GM20000 (cell line): ENCODE results near the gene SLC24A3.

ENCODE experiments used
- DNase-seq: peaks from one replicate; pipeline ENCODE4 v3.0.0; 2012; ENCODE audit warnings: low spot score
- CTCF ChIP-seq: IDR thresholded peaks from 2 replicates; pipeline ENCODE4 v1.5.1; 2012; ENCODE audit warnings: mild to moderate bottlenecking, control low read depth; ENCODE audit errors: extremely low read depth, missing control alignments

The SLC24A3 gene

GRCh38 chr20:19283490-19284025 is 71.1 kb downstream of the SLC24A3 start:
- no peak for DNase-seq
- TF ChIP-seq CTCF, result no peak

- TF ChIP-seq CTCF, result no peak
- DNase-seq, result no peak
Observed at GRCh38 chr20:19284400-19285178, 72.1 kb downstream of the SLC24A3 start.

- no peak for TF ChIP-seq CTCF
- DNase-seq, result no peak
Observed at GRCh38 chr20:19285436-19285835, 73.0 kb downstream of the SLC24A3 start.

GRCh38 chr20:19288061-19288460 is 75.6 kb downstream of the SLC24A3 start:
- TF ChIP-seq CTCF, result no peak
- no peak for DNase-seq

- DNase-seq, result no peak
- no peak for TF ChIP-seq CTCF
Observed at GRCh38 chr20:19288636-19289035, 76.2 kb downstream of the SLC24A3 start.

- DNase-seq, result no peak
- no peak for TF ChIP-seq CTCF
Observed at GRCh38 chr20:19289451-19289850, 77.0 kb downstream of the SLC24A3 start.

- no peak for DNase-seq
- no peak for TF ChIP-seq CTCF
Observed at GRCh38 chr20:19291024-19291817, 78.8 kb downstream of the SLC24A3 start.
